Measurements from ENCODE around the gene IQGAP2. TPM values are rescaled to one million over a fixed set of nuclear protein-coding genes. Genes with fewer than 3 reads are reported as not detected.

IQGAP2 gene
- total RNA-seq, 2 donors from 2014 or later: 15.3 to 17.6 TPM

DNA sequence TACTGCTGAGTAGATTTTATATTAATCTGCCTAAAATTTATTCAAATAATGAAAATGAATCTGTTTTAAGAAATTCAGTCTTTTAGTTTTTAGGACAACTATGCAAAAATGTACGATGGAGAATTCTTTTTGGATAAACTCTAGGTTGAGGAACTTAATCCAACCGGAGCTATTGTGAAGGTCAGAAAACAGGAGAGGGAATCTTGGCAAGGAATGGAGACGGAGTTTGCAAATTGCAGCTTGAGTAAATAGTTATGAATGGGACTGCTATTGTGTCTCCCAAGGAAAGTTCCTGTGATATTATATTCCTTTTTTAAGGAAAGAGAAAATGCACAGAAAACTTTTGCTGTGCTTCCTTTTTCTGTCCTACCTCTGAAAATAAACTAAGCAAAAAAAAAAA, 67.9 kb downstream of the IQGAP2 start:
- Histone ChIP-seq H3K4me1 (ENCODE audit: control insufficient read depth in 1 of 2, low read depth in 2 of 2) (no peaks in the 10 kb centered on the region), H3K9me3 (no peaks in the 10 kb centered on the region), H3K27ac (no peak overlapping the region), H3K27me3 (replicated peaks; ENCODE audit: insufficient read depth) (no peaks in the 10 kb centered on the region), H3K4me3 (no peak overlapping the region), H3K36me3 (no peaks in the 10 kb centered on the region)
- DNase-seq (ENCODE audit: low spot score): no peak
- no peak for ATAC-seq (ENCODE audit: insufficient number of reproducible peaks, low FRiP score, low read depth)
- TF ChIP-seq, protein P1, sequence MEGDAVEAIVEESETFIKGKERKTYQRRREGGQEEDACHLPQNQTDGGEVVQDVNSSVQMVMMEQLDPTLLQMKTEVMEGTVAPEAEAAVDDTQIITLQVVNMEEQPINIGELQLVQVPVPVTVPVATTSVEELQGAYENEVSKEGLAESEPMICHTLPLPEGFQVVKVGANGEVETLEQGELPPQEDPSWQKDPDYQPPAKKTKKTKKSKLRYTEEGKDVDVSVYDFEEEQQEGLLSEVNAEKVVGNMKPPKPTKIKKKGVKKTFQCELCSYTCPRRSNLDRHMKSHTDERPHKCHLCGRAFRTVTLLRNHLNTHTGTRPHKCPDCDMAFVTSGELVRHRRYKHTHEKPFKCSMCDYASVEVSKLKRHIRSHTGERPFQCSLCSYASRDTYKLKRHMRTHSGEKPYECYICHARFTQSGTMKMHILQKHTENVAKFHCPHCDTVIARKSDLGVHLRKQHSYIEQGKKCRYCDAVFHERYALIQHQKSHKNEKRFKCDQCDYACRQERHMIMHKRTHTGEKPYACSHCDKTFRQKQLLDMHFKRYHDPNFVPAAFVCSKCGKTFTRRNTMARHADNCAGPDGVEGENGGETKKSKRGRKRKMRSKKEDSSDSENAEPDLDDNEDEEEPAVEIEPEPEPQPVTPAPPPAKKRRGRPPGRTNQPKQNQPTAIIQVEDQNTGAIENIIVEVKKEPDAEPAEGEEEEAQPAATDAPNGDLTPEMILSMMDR (IDR thresholded peaks at IDR 0.05): no peak

DNA sequence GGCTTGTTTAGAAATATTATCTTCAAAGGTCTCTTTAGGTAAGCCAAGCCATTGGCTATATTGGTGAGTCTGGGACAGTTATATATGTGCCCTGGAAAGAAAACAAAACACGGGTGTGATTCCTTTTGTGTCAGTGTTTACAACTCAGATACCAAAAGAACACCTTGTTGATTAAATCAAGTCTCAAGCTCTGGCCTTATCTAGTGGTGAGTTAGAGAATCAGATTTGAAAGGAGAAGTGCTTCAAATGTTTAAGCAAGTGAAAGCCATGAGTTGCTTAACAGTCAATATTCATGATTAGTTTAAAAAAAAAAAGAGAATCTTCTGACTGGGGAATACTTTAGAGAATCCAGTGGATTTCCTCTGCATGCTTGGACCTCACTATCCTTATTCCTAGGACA, 68.3 kb downstream of the IQGAP2 start:
- Histone ChIP-seq H3K36me3 (no peaks in the 10 kb centered on the region), H3K27me3 (replicated peaks; ENCODE audit: insufficient read depth) (no peaks in the 10 kb centered on the region), H3K27ac (no peak overlapping the region), H3K4me3 (no peak overlapping the region), H3K4me1 (ENCODE audit: control insufficient read depth in 1 of 2, low read depth in 2 of 2) (no peaks in the 10 kb centered on the region), H3K9me3 (no peaks in the 10 kb centered on the region)
- DNase-seq (ENCODE audit: low spot score) (no peak), ATAC-seq (ENCODE audit: insufficient number of reproducible peaks, low FRiP score, low read depth) (no peak)
- TF ChIP-seq, protein P1 (IDR thresholded peaks at IDR 0.05): no peak

DNA sequence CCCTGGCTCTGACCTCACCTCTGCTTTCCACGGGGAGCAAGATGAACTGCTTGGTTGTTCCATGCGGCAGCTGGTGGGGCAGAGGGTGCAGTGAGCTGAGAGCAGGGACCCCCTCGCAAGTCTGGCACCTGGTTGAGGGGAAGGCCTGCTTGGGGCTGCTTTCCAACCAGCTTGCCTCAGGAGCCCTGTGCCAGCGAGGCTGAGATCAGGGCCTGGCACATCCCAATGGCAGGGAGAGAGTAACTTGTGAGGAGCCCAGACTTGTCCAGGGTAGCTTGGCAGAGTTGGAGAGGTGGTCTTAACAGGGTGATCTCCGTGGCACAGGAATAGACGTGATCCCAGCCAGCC, 68.9 kb downstream of the IQGAP2 start:
- TF ChIP-seq, protein P1 (IDR thresholded peaks at IDR 0.05): no peak
- no peak for ATAC-seq (ENCODE audit: insufficient number of reproducible peaks, low FRiP score, low read depth)
- Histone ChIP-seq H3K9me3 (no peaks in the 10 kb centered on the region), H3K27me3 (replicated peaks; ENCODE audit: insufficient read depth) (no peaks in the 10 kb centered on the region), H3K4me3 (no peak overlapping the region), H3K36me3 (no peaks in the 10 kb centered on the region), H3K27ac (no peak overlapping the region), H3K4me1 (ENCODE audit: control insufficient read depth in 1 of 2, low read depth in 2 of 2) (no peaks in the 10 kb centered on the region)
- DNase-seq (ENCODE audit: low spot score): no peak

DNA sequence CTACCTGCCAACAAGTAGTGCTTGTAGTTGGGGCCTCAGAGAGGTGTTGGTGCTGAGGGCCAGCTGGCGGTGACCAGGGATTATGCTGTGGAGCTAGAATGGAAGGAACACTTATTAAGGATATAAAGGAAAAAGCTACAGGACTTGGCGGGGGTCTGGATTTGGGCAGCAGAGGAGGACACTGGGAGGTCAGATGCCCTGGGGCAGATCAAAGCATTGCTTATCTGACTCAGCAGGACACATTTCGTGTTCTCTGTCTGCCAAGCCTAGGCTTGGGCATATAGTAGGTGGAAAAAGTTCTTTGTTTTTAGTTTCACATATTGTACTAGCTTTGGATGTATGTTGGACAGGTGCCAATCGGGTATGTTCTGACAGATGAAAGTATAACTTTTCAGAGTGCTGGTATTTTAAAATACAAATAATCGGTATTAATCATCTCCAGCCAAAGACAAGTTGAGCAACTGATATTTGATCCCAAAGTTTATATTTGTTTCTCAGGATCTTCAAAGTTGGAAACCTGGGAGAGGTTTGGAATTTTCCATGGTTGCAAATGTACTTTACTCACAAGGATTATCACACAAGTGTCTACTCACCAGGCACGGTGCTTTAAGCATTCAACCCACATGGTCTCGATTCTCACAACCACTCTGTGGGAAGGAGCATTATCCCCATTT, 69.4 kb downstream of the IQGAP2 start:
- Histone ChIP-seq H3K4me1 (ENCODE audit: control insufficient read depth in 1 of 2, low read depth in 2 of 2) (no peaks in the 10 kb centered on the region), H3K27me3 (replicated peaks; ENCODE audit: insufficient read depth) (no peaks in the 10 kb centered on the region), H3K4me3 (no peak overlapping the region), H3K27ac (no peak overlapping the region), H3K36me3 (no peaks in the 10 kb centered on the region), H3K9me3 (no peaks in the 10 kb centered on the region)
- ATAC-seq (ENCODE audit: insufficient number of reproducible peaks, low FRiP score, low read depth): no peak
- TF ChIP-seq, protein P1 (IDR thresholded peaks at IDR 0.05): no peak
- DNase-seq (ENCODE audit: low spot score): no peak

DNA sequence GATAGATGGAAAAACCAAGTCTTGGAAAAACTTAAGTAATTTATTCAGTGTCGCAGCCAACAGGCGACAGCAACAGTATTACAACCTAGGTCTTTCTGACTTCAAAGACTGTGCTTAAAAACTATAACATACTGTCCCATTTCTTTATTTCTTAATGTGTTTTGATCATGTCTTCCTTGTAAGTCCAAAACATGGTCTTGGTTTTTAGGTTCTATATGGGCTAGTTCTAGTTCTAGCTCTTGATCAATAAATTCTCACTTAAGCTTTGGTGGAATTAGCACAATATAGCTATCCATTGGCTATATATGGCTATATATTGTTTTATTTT, 69.9 kb downstream of the IQGAP2 start:
- ATAC-seq (ENCODE audit: insufficient number of reproducible peaks, low FRiP score, low read depth) (no peak), DNase-seq (ENCODE audit: low spot score) (no peak)
- Histone ChIP-seq H3K9me3 (no peaks in the 10 kb centered on the region), H3K27me3 (replicated peaks; ENCODE audit: insufficient read depth) (no peaks in the 10 kb centered on the region), H3K4me1 (ENCODE audit: control insufficient read depth in 1 of 2, low read depth in 2 of 2) (no peaks in the 10 kb centered on the region), H3K4me3 (no peak overlapping the region), H3K36me3 (no peaks in the 10 kb centered on the region), H3K27ac (no peak overlapping the region)
- TF ChIP-seq, protein P1 (IDR thresholded peaks at IDR 0.05): no peak
